Uterus (tissue), 4 donors: ENCODE data around the gene LIPN. TPM values are rescaled to one million over a fixed set of nuclear protein-coding genes. Genes with fewer than 3 reads are reported as not detected.

Experiments
- DNase-seq, 2 donors: peaks; one replicate each; pipeline ENCODE4 v3.0.0-alpha.2; 2019 to 2020
- H3K27ac ChIP-seq, 2 donors: fragments of 200-600 bp; sonication (generic); 1 replicate in 1 of 2; 2 replicates in 1 of 2; pipeline ENCODE4 v1.5.1; 2016 to 2018
- H3K27me3 ChIP-seq, 2 donors: fragments of 200-600 bp; sonication (generic); one replicate each; pipeline ENCODE4 v1.5.1; 2018 to 2019; ENCODE audit warnings: control low read depth in 1 of 2
- H3K36me3 ChIP-seq, 2 donors: fragments of 200-600 bp; sonication (generic); one replicate each; pipeline ENCODE4 v1.5.1; 2019; ENCODE audit warnings: control low read depth in 1 of 2
- H3K4me1 ChIP-seq, 2 donors: fragments of 200-600 bp; sonication (generic); one replicate each; pipeline ENCODE4 v1.5.1; 2018 to 2019; ENCODE audit warnings: control low read depth in 1 of 2
- H3K4me3 ChIP-seq, 2 donors: fragments of 200-600 bp; sonication (generic); 1 replicate in 1 of 2; 2 replicates in 1 of 2; pipeline ENCODE4 v1.5.1; 2018 to 2019; ENCODE audit warnings: mild to moderate bottlenecking in 1 of 2
- H3K9me3 ChIP-seq, 2 donors: fragments of 200-600 bp; sonication (generic); one replicate each; pipeline ENCODE4 v1.5.1; 2019; ENCODE audit warnings: control low read depth in 1 of 2
- CTCF ChIP-seq, 4 experiments: fragments of 200-600 bp in 2 of 4; fragments of 450-650 bp in 2 of 4; sonication (generic) in 2 of 4; IDR thresholded peaks; one replicate each; pipeline ENCODE4 v1.5.1; 2016 to 2019; ENCODE audit warnings: antibody characterized with exemption in 4 of 4, mild to moderate bottlenecking in 2 of 4, moderate library complexity in 1 of 4
- POLR2A ChIP-seq, 2 donors: fragments of 450-650 bp; IDR thresholded peaks; one replicate each; pipeline ENCODE4 v1.6.1; 2016; ENCODE audit warnings: antibody characterized with exemption in 2 of 2, mild to moderate bottlenecking in 1 of 2, moderate library complexity in 1 of 2
- intact Hi-C: fragments of 100-400 bp; cut with DNase I; formaldehyde crosslinking; loops from one replicate; pipeline ENCODE4 v1.15.1; 2023; ENCODE audit warnings: low total_unique reads
- total RNA-seq, 4 donors: library from RNA; depleted of rRNA in 3 of 4; stranded (reverse); fragments of >200 nt in 3 of 4; gene quantifications; one replicate each; pipeline versions ENCODE4 v1.1.0 to v1.2.4, GENCODE V29; 2014 to 2023
- donor health status: DM: yes; HTN: yes; CAD: no.

Gene LIPN
- total RNA-seq, 4 donors from 2014 or later, result not detected

- Histone ChIP-seq H3K4me3 (no peak overlapping the region), H3K27me3 (no peaks in the 10 kb centered on the region), H3K4me1 (no peaks in the 10 kb centered on the region), H3K27ac (no peak overlapping the region), H3K9me3 (no peaks in the 10 kb centered on the region), H3K36me3 (no peaks in the 10 kb centered on the region)
- TF ChIP-seq POLR2A (IDR thresholded peaks at IDR 0.05) (no peak), CTCF (IDR thresholded peaks at IDR 0.05) (no peak)
- intact Hi-C loops, result no loop called here
- no peak for DNase-seq
Observed at GRCh38 chr10:88756660-88757059, 3.2 kb upstream of the LIPN start.

- TF ChIP-seq POLR2A (IDR thresholded peaks at IDR 0.05) (no peak), CTCF (IDR thresholded peaks at IDR 0.05) (no peak)
- Histone ChIP-seq H3K4me1 (no peaks in the 10 kb centered on the region), H3K9me3 (no peaks in the 10 kb centered on the region), H3K27me3 (no peaks in the 10 kb centered on the region), H3K36me3 (no peaks in the 10 kb centered on the region), H3K4me3 (no peak overlapping the region), H3K27ac (no peak overlapping the region)
- DNase-seq, result no peak
- intact Hi-C loops, result no loop called here
Observed at GRCh38 chr10:88762906-88763305, 3.1 kb downstream of the LIPN start.

- H3K9me3 ChIP-seq, result no peaks in the 10 kb centered on the region
- H3K36me3 ChIP-seq, result no peaks in the 10 kb centered on the region
- intact Hi-C loops, result no loop called here
- H3K4me3 ChIP-seq, result no peak overlapping the region
- no peak for TF ChIP-seq POLR2A (IDR thresholded peaks at IDR 0.05)
- TF ChIP-seq CTCF (IDR thresholded peaks at IDR 0.05), result no peak
- H3K27me3 ChIP-seq, result no peaks in the 10 kb centered on the region
- H3K4me1 ChIP-seq, result no peaks in the 10 kb centered on the region
- no peak for DNase-seq
- H3K27ac ChIP-seq, result no peak overlapping the region
Observed at GRCh38 chr10:88763441-88763840, 3.6 kb downstream of the LIPN start.

GRCh38 chr10:88764110-88764509 is 4.3 kb downstream of the LIPN start:
- TF ChIP-seq POLR2A (IDR thresholded peaks at IDR 0.05), result no peak
- TF ChIP-seq CTCF (IDR thresholded peaks at IDR 0.05), result no peak
- no peaks in the 10 kb centered on the region for H3K27me3 ChIP-seq
- H3K4me1 ChIP-seq, result no peaks in the 10 kb centered on the region
- no peak overlapping the region for H3K4me3 ChIP-seq
- H3K36me3 ChIP-seq, result no peaks in the 10 kb centered on the region
- H3K9me3 ChIP-seq, result no peaks in the 10 kb centered on the region
- intact Hi-C loops, result no loop called here
- no peak for DNase-seq
- H3K27ac ChIP-seq, result no peak overlapping the region

- TF ChIP-seq POLR2A (IDR thresholded peaks at IDR 0.05) (no peak), CTCF (IDR thresholded peaks at IDR 0.05) (no peak)
- Histone ChIP-seq H3K4me3 (no peak overlapping the region), H3K9me3 (no peaks in the 10 kb centered on the region), H3K27ac (no peak overlapping the region), H3K27me3 (no peaks in the 10 kb centered on the region), H3K36me3 (no peaks in the 10 kb centered on the region), H3K4me1 (no peaks in the 10 kb centered on the region)
- DNase-seq, result no peak
- intact Hi-C loops, result no loop called here
Observed at GRCh38 chr10:88765816-88766215, 6.0 kb downstream of the LIPN start.
